ENCODE measurements around the gene MFAP3L. TPM values are rescaled to one million over a fixed set of nuclear protein-coding genes. Genes with fewer than 3 reads are reported as not detected.

The MFAP3L gene
- total RNA-seq, 1 experiment from 2014 or later: 6.2 TPM

- intact Hi-C loops (cut with micrococcal nuclease; ENCODE audit: unreplicated experiment): no loop called here
- CTCF ChIA-PET: no interaction called here
- BruUV-seq (replicated peaks): no TSS peak
Observed at GRCh38 chr4:169996379-169997240, 29.6 kb downstream of the MFAP3L start.

GRCh38 chr4:169993531-169993930, 32.7 kb downstream of the MFAP3L start:
- POLR2A ChIA-PET (ENCODE audit: unreplicated experiment): no interaction called here
- H2AFZ ChIP-seq: no peak overlapping the region
- H3K9me3 ChIP-seq (ENCODE audit: insufficient read depth, low read depth): no peaks in the 10 kb centered on the region
- BruUV-seq (replicated peaks): no TSS peak
- CTCF ChIA-PET: no interaction called here
- no peak for DNase-seq
- intact Hi-C loops (cut with micrococcal nuclease; ENCODE audit: unreplicated experiment): no loop called here
- peaks cover 12% of the 10 kb centered on the region for H3K4me1 ChIP-seq (replicated peaks; ENCODE audit: insufficient read depth)
- no peak overlapping the region for H3K27ac ChIP-seq
- no peaks in the 10 kb centered on the region for H3K36me3 ChIP-seq (ENCODE audit: low read depth)
- no peaks in the 10 kb centered on the region for H3F3A ChIP-seq (ENCODE audit: insufficient read depth, low read depth)
- no peaks in the 10 kb centered on the region for H3K79me2 ChIP-seq (ENCODE audit: low read depth)
- H3K9me2 ChIP-seq (ENCODE audit: insufficient read depth): no peaks in the 10 kb centered on the region
- no peak overlapping the region for H3K4me3 ChIP-seq
- H4K20me1 ChIP-seq (ENCODE audit: insufficient read depth): no peaks in the 10 kb centered on the region
- H3K4me2 ChIP-seq: no peak overlapping the region
- no peak for TF ChIP-seq CTCF (conservative IDR thresholded peaks at IDR 0.05)
- H3K27me3 ChIP-seq (ENCODE audit: insufficient read depth, low read depth): no peaks in the 10 kb centered on the region

More at GRCh38 chr4:169996379-169997240, 29.6 kb downstream of the MFAP3L start:
- no peaks in the 10 kb centered on the region for H3F3A ChIP-seq (ENCODE audit: insufficient read depth, low read depth)
- H3K4me1 ChIP-seq (replicated peaks; ENCODE audit: insufficient read depth): peaks cover 12% of the 10 kb centered on the region
- H3K4me2 ChIP-seq: 0 out of 2 replicates have a peak overlapping the region, but pooled peaks have one; percentile 10
- H3K27me3 ChIP-seq (ENCODE audit: insufficient read depth, low read depth): no peaks in the 10 kb centered on the region
- H3K9me2 ChIP-seq (ENCODE audit: insufficient read depth): no peaks in the 10 kb centered on the region
- POLR2A ChIA-PET (ENCODE audit: unreplicated experiment): no interaction called here
- no peaks in the 10 kb centered on the region for H4K20me1 ChIP-seq (ENCODE audit: insufficient read depth)
- H3K27ac ChIP-seq: no peak overlapping the region
- no peak for TF ChIP-seq CTCF (conservative IDR thresholded peaks at IDR 0.05)
- no peak for TF ChIP-seq EZH2 (IDR thresholded peaks at IDR 0.05; ENCODE audit: low read depth)
- H3K36me3 ChIP-seq (ENCODE audit: low read depth): no peaks in the 10 kb centered on the region
- no peaks in the 10 kb centered on the region for H3K79me2 ChIP-seq (ENCODE audit: low read depth)
- H3K9me3 ChIP-seq (ENCODE audit: insufficient read depth, low read depth): no peaks in the 10 kb centered on the region
- no peak overlapping the region for H2AFZ ChIP-seq
- peak; percentile 18 to 39 for DNase-seq
- H3K4me3 ChIP-seq: no peak overlapping the region

- no TSS peak for BruUV-seq (replicated peaks)
- no peak for TF ChIP-seq CTCF (conservative IDR thresholded peaks at IDR 0.05)
- no peak for TF ChIP-seq EZH2 (IDR thresholded peaks at IDR 0.05; ENCODE audit: low read depth)
Observed at GRCh38 chr4:169988252-169988651, 37.9 kb downstream of the MFAP3L start.

More at GRCh38 chr4:169988252-169988651, 37.9 kb downstream of the MFAP3L start:
- Histone ChIP-seq H3K4me2 (no peak overlapping the region), H3K27me3 (ENCODE audit: insufficient read depth, low read depth) (no peaks in the 10 kb centered on the region), H3K9me2 (ENCODE audit: insufficient read depth) (no peaks in the 10 kb centered on the region), H2AFZ (no peak overlapping the region), H3K9me3 (ENCODE audit: insufficient read depth, low read depth) (no peaks in the 10 kb centered on the region), H3F3A (ENCODE audit: insufficient read depth, low read depth) (no peaks in the 10 kb centered on the region), H3K36me3 (ENCODE audit: low read depth) (no peaks in the 10 kb centered on the region), H3K79me2 (ENCODE audit: low read depth) (no peaks in the 10 kb centered on the region), H3K4me3 (no peak overlapping the region), H4K20me1 (ENCODE audit: insufficient read depth) (no peaks in the 10 kb centered on the region), H3K4me1 (replicated peaks; ENCODE audit: insufficient read depth) (no peaks in the 10 kb centered on the region), H3K27ac (no peak overlapping the region)
- CTCF ChIA-PET: no interaction called here
- POLR2A ChIA-PET (ENCODE audit: unreplicated experiment): no interaction called here
- no peak for DNase-seq
- intact Hi-C loops (cut with micrococcal nuclease; ENCODE audit: unreplicated experiment): no loop called here
